Lower leg skin (tissue), 3 donors: ENCODE results near the gene KCNMA1.

Experiments used
- POLR2A ChIP-seq, 2 donors: fragments of 450-650 bp; IDR thresholded peaks; one replicate each; pipeline ENCODE4 v1.6.1; 2016 to 2017; ENCODE audit warnings: antibody characterized with exemption in 2 of 2, mild to moderate bottlenecking in 1 of 2, moderate library complexity in 1 of 2
- TF ChIP-seq, protein P1 (sequence below), 3 donors: fragments of 450-650 bp; IDR thresholded peaks; one replicate each; pipeline ENCODE4 v1.5.1; 2016; ENCODE audit warnings: antibody characterized with exemption in 3 of 3, mild to moderate bottlenecking in 3 of 3, moderate library complexity in 2 of 3

DNA sequence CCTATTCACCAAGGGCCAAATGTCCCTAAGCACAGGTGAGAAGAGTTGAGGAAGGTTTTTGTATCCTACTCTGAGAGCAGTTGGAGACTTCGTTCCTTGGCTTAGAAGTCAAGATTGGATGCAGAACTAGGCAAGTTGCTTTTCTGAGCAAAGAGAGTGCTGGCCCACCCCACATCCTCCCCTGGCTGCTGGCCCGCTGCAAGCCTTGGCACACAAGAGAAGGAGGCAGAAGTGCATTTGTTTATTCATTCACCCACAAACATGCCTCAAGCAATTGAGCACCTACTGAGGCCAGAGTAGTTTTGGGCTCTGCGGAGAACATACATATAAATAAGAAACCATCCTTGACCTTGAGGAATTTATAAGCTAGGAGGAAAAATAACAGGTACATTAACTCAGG, 318.9 kb downstream of the KCNMA1 start:
- TF ChIP-seq, protein P1, sequence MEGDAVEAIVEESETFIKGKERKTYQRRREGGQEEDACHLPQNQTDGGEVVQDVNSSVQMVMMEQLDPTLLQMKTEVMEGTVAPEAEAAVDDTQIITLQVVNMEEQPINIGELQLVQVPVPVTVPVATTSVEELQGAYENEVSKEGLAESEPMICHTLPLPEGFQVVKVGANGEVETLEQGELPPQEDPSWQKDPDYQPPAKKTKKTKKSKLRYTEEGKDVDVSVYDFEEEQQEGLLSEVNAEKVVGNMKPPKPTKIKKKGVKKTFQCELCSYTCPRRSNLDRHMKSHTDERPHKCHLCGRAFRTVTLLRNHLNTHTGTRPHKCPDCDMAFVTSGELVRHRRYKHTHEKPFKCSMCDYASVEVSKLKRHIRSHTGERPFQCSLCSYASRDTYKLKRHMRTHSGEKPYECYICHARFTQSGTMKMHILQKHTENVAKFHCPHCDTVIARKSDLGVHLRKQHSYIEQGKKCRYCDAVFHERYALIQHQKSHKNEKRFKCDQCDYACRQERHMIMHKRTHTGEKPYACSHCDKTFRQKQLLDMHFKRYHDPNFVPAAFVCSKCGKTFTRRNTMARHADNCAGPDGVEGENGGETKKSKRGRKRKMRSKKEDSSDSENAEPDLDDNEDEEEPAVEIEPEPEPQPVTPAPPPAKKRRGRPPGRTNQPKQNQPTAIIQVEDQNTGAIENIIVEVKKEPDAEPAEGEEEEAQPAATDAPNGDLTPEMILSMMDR (IDR thresholded peaks at IDR 0.05), result no peak
- no peak for TF ChIP-seq POLR2A (IDR thresholded peaks at IDR 0.05)
